HG02852 (cell line): Measurements from ENCODE around the gene INHBA.
A peak's percentile ranks its signal among the peaks of the same experiment; 100 is the strongest.

Source experiments
- ATAC-seq: cut with Tn5 transposase; IDR thresholded peaks from one replicate; pipeline ENCODE4 v1.9.1; 2021; ENCODE audit warnings: mild to moderate bottlenecking, moderate library complexity; ENCODE audit not compliant: unreplicated experiment

Gene INHBA

DNA sequence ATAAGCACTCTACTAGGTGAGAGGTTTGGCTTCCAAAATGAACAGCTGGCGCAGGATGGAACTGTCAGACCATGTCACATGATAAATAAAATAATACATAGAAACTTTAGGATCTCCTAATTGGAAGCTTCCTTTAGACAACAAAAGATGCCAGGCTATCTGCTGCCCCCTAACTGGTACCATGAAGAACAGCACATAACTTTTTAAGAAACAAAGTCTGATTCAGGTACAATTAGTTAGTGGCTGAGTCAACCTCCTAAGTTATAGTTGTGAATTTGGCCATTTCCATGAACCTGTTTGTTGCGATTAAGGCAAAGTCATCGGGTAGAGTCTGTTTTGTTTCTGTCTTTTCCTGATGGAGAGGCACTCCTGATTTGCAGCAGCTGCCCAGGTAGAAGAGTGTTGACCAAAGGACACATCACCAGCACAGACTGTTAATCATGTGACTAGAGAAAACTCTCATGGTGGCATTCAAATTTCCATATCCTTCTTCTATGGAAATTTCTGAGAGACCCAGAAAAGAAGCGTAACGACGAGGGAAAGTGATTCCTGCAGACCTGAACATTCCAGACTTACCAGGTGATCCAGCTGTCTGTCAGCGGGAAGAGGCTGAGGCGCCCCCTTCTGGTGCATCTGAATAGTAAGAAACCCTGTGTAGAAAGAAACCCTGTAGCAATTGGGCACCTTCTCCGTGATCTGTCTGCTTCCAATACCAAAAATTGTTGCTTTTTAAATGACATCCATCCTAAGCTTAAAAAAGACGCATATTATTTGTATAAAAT, 8.6 kb upstream of the INHBA start:
- no peak for ATAC-seq

DNA sequence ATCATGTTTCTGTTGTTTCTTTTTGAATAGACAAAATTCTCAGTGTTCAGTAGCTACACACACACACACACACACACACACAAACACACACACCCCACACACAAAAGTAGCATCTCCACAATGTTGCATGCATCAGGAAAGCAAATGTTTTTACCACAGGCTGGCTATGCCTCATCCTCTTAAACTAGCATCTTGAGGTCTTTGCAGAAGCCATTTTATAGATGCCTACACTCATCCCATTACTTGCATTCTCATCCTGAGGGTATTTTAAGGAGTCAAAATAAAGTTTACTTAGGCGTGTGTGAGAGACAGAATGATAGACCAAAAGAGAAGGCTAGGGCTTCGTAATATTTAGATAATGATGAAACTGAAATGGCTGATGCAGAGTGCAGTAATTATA, 7.9 kb upstream of the INHBA start:
- no peak for ATAC-seq

DNA sequence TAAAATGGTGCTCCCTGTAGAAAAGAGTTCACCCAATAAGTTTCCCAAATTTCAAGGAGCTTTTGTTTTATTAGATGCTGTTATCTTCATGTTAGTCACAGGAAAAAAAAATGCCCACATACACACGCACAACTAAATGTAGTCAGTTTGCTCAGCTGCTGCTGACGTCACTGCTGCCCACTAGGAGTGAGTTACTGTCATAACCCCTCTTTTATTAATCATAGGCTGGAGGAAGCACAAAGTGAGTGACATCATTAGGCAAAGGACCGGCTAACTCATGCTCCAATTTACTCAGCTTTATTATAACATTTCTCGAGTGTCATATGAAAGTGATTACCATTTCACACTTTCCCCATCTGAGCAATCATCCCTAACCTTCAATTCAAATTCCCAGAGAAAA, 6.7 kb upstream of the INHBA start:
- ATAC-seq, result no peak

DNA sequence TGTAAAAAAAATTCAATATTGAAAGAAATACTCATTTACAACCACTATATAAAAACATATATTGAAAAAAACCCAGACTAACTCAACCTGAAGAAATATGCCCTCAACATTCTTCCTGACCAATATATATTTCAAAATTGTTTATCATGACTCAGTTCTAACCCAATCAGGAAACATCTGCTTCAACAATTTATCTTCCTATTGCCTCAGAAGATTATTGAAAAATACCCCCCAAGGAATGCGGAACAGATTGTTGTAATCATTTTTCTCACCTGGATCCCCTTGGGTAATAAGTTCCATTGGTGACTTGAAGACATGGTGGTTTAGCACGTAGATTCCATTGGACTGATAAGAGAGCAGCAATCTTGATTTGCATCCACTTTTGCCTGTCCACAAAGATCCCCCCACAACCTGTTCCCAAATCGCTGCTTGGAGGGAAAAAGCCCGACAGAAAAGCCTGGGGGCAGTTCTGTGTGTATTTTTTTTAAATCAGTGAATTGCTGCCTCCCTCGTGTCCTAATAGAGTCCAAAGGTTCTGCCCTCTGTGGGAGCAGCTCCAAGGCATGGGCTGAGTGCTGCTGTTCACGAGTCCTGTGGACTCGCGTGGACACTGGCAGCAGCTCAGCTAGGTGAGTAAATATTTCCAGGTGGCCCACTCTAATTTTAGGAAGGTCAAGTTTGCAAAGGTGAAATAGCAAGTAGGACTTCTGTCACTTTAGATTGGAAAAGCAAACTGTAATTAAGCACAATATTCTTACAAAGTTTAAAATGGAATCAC, 5.9 kb upstream of the INHBA start:
- no peak for ATAC-seq

DNA sequence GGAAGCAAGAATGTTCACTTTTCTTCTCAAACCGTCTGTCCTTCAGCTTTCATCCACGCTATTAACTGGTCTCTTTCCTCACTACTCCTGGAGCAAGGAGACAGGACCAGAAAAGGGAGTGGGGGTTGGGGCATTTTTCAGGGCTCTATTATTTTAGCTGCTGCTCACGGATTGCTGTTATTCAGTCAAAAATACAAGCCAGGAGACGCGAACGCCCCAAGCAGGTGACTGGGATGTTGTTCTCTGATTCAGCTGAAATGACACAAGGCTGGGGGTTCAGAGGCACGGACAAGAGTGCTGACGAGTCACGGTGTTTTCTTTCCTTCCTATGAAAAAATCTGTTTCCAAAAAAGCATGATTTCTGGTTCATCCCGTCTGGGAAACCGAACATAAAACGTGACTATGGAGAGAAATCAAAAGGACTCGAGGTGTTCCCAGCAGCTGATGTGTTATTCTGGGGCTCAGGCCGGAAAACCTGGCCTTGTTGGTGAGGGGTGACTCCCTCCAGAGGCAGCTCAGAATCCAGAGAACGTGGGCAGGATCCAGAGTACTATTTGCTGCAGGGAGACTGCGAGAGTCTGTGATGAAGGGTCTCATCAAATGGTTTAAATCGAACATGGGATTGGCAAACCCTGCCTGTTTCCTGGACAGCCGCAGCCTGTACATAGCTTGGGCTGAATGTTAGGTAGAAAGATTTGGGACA, 3.5 kb upstream of the INHBA start:
- no peak for ATAC-seq

DNA sequence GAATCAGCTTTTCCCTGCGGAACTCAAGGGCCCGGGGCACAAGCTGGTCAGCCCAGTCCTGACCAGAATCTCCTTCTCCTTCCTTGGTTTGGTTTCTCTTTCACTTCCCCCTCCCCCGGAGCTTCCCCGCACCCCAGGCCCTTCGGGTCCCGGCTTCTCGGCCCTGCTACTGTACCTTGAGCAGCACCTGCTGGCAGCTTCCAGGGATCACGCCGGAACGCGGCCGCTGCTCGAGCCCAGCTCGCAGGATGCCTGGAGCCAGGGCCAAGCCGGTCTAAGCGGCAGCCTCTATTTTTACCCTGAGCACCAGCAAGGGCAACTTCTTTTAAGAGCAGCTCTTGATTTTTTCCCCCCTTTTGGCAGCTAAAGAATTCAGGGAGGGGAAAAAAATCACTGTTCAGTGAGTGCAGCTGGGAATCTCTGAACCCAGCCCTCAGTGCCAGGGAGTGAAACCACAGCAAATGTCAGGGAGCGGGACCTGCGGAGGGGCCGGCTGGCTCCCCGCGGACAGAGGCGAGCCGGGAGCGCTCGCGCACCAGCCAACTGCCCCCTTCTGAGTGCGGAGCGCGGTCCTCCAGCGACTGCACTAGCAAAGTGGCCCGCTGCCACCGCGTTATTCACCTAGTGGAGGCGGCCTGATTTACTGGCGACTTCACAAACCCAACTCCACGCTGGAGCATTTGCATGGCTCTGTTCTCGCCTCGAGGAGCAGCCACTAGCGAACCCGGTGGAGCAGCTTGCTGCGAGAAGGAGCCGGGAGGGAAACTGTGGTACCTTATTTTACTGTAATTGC, 2.4 kb upstream of the INHBA start:
- peak; percentile 96 for ATAC-seq

DNA sequence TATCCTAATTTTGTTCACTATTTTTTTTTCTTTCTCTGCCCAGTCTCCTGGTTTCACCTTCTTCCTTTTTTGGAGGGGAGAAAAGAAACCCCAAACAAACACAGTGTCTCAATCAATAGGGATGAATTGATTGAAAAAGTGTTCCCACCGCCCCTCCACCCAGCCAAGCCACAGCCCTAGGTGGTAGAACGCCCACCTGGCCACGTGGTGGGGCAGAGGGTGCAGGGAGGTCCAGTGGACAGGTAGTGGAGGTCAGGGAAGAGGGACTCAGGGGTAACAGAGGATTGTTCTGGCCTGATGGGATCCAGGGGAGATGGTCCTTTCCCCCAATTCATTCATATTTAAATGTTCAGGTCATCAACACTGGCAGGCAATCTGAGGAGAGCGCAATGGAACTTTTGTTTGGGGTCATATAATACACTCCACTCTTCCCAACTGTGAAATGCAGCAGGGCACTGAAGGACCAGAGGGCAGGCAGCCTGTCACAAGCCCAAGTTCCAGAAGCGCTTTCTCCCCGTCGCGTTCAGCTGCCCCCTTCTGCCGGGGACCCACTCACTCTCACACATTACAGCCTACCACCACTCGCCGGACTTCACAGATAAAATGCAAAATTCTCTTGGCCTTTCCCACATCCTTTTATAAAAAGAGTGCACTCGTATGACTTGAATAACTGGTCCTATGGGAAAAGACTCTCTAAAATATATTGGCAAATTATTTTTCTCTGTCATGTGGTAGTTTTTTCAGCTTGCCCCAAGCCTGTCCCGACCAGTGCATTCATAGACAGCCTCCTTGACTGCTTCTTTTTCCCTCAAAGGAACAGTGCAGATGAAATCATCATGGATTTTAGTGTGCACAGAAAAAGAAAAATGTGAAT, 1.6 kb downstream of the INHBA start:
- no peak for ATAC-seq

DNA sequence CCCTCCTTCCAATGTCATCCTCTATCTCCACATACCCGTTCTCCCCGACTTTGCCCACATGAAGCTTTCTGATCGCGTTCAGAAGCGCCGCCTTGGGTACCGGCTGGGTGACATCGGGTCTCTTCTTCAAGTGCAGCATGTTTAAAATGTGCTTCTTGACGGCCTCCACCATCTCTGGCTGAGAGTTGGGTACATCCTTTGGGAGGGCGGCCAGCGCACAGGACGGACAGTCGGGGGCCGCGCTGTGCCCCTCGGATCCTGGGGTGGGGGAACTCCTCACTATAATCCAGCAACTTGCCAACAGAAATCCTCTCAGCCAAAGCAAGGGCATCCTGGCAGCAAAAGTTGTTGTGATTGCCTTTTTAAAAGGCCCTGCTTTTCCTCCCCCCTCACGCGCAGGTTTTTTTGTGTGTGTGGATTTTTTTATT, 2.8 kb downstream of the INHBA start:
- no peak for ATAC-seq

DNA sequence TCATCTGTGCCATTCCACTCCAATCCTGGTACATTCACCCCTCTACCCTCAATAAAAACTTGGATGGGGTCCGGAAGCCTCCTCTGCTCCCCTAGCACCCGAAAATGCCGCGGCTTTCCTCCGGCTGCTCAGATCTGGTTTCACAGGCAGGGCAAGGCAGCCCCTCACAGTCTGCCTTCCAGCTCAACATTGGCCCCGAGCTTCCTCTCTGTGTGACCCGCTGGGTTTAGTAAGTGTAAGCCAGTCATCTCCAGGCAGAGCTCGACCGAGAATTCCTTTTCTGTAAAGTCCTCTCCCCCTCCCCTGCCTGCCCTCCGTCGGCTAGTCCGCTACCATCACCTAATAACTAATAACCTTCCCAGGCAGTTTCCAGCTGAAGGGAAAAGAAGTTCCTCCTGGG, 3.4 kb downstream of the INHBA start:
- ATAC-seq, result no peak

DNA sequence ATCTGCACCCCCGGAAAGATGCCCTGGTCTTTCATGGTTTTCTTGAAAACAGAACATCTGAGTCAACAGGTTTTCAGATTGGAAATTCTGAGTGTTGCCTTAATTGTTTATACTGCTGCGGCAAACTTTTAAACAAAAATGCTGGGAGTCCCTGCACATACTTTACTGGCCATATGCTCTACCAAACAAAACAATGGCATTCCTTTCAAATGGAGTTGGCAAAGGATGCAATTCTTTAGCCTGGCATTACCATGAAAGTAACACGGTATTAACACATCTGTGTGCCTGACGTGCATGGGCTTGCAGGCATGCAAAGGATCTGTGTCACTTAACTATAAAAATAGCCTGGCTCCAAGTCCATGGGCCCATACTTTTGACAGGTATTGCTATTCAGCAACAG, 4.2 kb downstream of the INHBA start:
- ATAC-seq, result no peak

DNA sequence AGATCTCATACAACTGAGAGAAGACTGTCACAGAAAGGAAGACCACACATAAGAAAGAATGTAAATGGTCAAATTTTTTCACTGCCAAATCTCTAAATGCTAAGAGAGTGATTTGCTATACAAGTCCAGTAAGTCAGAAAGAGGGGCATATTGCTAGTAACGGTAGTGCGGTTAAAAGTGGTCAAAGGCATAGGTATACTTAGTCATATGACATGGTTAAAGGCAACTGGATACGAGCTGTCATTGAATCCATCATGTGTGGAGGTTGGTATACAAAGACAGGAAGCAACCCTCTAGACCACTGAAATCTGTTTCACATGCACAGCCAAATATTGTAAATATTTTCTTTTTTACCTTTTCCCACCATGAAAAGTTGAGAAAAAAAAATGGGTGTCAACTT, 4.8 kb downstream of the INHBA start:
- no peak for ATAC-seq

DNA sequence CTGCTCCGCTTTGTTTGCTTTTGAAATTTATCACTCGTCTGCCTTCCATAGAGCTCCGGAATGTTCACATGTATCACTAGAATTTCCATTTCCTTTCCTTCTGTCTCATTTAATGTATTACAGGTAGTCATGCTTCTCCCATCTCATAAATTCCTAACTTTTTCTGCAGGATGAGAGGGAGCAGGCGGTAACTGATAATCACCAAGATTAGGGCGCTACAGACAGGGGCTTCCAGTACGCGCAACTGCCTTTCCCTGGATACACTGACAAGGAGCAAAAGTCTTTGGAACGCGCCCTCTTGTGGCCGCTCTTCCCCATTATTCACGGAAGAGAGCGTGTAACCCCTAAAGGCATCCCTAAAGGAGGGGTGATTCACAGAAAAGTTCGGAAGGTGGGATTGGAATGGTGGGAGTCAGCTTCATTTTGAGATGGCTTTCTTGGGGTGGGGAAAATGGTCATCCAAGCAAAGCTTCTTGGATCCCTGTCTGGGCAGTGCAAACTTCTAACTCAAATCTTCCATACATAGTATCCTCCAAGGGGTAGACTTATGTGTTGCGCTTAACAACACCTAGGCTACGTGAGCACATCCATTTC, 6.5 kb downstream of the INHBA start:
- peak; percentile 47 for ATAC-seq

DNA sequence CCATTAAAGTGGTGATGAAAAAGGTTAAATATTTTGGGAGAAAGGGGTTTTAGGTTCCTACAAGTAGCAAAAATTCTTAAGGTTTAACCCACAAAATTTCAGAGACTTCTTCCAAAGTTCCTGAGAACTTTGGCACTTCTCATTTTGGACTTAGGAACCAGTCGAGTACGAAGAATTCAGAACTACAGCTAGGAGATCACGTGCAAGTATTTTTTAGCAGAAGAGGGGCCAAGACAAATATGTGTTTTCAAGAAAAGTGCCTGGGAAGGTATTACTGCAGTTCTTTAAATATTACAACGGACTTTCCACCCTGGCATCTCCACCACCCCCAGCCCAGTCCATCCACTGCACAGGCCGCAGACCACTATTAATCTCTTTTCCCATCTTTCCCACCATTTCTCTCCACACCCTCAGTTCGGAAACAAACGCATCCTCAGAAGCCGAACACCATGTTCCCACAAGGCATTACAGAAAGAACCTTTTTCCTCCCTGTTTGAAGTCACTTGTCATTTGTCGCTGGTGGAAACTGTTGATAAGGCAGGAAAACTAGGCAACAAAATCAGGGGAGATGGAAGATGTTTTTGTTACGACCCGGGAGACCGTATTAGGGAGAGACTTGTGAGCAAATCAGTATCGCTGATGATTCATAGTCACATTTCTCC, 7.1 kb downstream of the INHBA start:
- no peak for ATAC-seq

DNA sequence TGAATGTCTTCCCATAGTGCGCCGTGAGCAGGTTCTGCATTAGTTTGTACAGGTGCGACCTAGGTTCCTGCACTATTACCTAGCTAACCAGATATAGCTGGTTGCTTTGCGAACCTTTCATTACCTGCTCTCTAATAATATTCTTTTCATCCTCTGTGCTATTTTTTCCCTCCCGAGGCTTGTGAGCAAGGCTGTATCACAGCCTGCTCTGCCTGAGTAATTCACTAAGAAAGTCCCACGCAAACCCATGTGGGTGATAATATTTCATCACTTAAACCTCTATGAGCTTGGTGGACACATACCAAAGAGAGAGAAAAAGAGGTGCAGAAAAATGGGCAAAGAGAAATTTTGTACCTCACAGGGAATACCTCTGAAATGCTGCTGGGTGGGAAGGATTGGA, 8.4 kb downstream of the INHBA start:
- ATAC-seq, result no peak

DNA sequence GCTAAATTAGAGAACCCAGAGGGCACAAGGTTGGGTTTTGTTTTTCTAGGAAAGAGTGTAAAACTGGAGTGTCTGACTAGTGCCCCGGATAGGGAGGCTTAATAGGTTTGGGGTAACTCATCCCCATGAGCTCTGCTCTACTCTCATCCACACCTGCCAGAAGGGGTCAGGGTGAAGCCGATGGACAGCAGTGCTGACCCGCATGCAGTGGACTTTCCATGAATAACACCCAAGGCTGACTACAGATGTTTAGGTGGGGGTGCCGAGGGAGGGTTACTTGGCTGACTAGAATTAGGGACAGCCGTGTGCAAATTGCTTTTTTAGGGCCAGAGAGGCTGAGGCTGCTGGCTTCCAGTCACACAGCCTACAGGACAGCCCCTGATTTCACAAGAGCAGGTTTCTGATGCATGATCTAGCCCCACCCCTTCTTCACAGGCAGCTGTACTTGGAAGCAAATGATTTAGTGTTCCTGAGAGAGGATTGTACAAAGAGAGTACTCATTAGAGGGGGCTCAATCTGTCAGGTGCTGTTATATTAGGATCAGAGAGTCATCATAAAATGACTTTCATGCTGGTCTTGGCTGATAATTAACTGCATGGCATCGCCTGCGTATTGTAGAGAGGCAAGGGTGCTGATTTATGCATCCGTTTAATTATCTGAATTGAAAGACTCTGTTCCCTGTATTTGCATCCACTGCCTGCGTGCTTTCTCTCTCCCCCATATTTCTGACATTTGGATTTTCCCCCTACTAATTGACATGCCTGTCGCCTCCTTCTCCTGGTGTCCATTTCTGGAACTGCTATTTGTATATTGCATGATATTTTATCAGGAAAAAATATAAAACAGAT, 9.5 kb downstream of the INHBA start:
- ATAC-seq, result no peak

DNA sequence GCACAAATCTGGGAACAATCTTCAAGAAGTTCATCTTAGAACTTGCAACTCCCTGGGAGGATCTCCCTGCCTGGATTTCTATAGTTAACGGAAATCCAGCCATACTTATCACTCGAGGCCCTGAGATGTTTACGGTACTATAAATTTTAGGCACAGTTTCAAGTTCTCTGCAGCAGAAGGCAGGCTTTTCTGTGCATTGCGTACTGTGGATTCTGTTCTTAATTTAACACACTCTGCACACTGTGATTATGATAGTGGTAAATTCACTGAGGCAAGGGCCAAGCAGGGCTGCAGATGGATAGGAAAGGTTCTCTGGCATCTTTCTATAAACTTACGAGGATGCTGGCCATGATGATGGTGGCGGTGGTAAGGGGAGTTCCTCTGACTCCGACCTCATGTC, 10.6 kb downstream of the INHBA start:
- no peak for ATAC-seq

DNA sequence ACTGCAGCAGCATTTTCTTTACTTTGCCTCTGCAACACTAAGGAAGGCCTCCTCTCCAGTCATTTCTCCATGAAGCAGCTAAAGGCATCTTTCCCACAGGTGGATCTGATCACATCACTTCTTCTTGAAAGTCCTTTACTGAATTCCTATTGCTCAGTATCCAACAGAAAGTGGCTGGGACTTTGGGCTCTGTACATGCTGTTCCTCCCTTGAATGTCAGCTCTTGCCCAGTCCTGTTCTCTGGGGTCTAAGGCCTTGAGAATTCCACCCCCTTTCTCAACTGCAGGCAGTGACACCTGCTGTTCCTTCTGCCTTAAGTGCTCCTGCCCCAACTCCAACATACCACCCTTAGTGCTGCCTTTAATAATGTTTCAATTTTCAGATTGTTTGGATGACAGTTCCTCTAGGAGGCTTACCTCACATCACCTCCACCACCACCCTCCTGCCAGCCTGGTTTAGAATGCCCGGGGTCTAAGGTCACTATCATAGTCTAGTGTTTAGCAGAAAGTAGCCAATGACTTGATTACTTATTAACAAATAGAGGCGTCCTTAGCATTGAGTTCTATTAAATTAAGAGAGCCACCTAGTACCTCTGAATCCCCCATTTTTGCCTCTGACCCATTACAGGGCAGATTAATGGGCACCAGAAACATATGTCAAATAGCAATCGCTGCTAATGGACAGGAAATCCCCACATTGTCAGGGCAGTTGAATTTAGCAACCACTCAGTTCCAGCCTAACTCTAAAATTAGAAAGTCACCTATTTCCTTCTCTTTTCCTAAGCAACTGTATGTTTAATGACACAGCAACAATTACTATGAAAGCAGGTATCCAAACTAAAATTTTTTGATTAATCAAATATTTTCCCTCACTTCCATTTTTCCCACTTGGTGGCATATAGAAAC, 11.4 kb downstream of the INHBA start:
- no peak for ATAC-seq
